ENCODE results near the gene PAIP2B.

DNA sequence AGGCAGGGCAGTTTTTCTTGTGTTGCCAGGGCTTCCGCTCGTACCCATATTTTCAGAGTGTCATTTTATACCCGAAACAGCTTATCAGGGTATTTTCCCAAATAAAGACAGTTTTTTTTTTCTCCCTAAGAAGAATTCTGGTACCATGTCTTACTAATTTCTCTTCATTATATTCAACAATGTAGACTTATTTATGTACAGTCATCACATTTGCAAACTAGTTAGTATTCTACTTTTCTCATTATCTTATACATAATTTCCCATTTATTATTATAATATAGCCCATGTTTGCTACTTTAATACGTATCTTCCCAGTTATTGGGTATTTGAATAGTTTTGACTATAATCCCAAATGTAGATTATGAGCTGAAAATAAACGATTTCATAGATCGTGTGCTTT, 36.5 kb upstream of the PAIP2B start:
- TF ChIP-seq, protein P1, sequence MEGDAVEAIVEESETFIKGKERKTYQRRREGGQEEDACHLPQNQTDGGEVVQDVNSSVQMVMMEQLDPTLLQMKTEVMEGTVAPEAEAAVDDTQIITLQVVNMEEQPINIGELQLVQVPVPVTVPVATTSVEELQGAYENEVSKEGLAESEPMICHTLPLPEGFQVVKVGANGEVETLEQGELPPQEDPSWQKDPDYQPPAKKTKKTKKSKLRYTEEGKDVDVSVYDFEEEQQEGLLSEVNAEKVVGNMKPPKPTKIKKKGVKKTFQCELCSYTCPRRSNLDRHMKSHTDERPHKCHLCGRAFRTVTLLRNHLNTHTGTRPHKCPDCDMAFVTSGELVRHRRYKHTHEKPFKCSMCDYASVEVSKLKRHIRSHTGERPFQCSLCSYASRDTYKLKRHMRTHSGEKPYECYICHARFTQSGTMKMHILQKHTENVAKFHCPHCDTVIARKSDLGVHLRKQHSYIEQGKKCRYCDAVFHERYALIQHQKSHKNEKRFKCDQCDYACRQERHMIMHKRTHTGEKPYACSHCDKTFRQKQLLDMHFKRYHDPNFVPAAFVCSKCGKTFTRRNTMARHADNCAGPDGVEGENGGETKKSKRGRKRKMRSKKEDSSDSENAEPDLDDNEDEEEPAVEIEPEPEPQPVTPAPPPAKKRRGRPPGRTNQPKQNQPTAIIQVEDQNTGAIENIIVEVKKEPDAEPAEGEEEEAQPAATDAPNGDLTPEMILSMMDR (IDR thresholded peaks at IDR 0.05) = no peak
- no peak for TF ChIP-seq POLR2A (IDR thresholded peaks at IDR 0.05)

Measured in esophagus squamous epithelium (tissue), 4 donors.